HEK293 (cell line): ENCODE results near the gene GAMT.

Experiments
- CTCF ChIA-PET: fragments of 350-600 bp; formaldehyde crosslinking; extraction: SDS; loops from one replicate; lab custom pipeline; 2021; ENCODE audit warnings: antibody characterized with exemption; lab: Yijun Ruan, JAX
- POLR2A ChIA-PET: fragments of 300-600 bp; formaldehyde crosslinking; extraction: SDS; loops from one replicate; lab custom pipeline; 2020; ENCODE audit warnings: antibody characterized with exemption, inconsistent platforms; lab: Yijun Ruan, JAX
- H3K27ac ChIP-seq: fragments of 200-500 bp; sonication (Bioruptor generic); 2 replicates; pipeline ENCODE4 v1.5.1; 2014; ENCODE audit warnings: low read depth, low read length, control low read depth, inconsistent platforms; ENCODE audit errors: extremely low read depth
- H3K36me3 ChIP-seq, 2 experiments: fragments of 200-500 bp in 1 of 2; sonication (Bioruptor generic) in 1 of 2; 1 replicate in 1 of 2; 2 replicates in 1 of 2; pipeline ENCODE4 v1.5.1; 2014 to 2017; ENCODE audit warnings: inconsistent platforms in 2 of 2, low read length in 2 of 2; ENCODE audit not compliant: control insufficient read depth in 2 of 2, insufficient read depth in 1 of 2
- H3K4me1 ChIP-seq: fragments of 200-500 bp; sonication (Bioruptor generic); 2 replicates; pipeline ENCODE4 v1.5.1; 2014; ENCODE audit warnings: mild to moderate bottlenecking, low read length, inconsistent platforms; ENCODE audit not compliant: control insufficient read depth, insufficient read depth
- H3K4me3 ChIP-seq: 2 replicates; pipeline ENCODE4 v1.5.1; 2011; ENCODE audit warnings: low read depth, mild to moderate bottlenecking, control low read depth, low read length, moderate library complexity
- H3K9me3 ChIP-seq: fragments of 200-500 bp; sonication (Bioruptor generic); 2 replicates; pipeline ENCODE4 v1.5.1; 2014; ENCODE audit warnings: low read depth, low read length, inconsistent platforms; ENCODE audit not compliant: control insufficient read depth, insufficient read depth
- BCL11A ChIP-seq: fragments of 450-650 bp; formaldehyde crosslinking; IDR thresholded peaks from 2 replicates; pipeline ENCODE4 v1.5.1; 2016; ENCODE audit warnings: low read depth, missing biosample characterization, missing genetic modification characterization
- PATZ1 ChIP-seq: fragments of 450-650 bp; formaldehyde crosslinking; IDR thresholded peaks from 2 replicates; pipeline ENCODE4 v1.5.1; 2016; ENCODE audit warnings: missing biosample characterization, missing genetic modification characterization
- REST ChIP-seq: fragments of 450-650 bp; formaldehyde crosslinking; IDR thresholded peaks from 2 replicates; pipeline ENCODE4 v1.5.1; 2016; ENCODE audit warnings: missing biosample characterization, missing genetic modification characterization
- ZBTB21 ChIP-seq: fragments of 450-650 bp; formaldehyde crosslinking; IDR thresholded peaks from 2 replicates; pipeline ENCODE4 v1.5.1; 2017; ENCODE audit warnings: missing biosample characterization, missing genetic modification characterization
- ZEB2 ChIP-seq: fragments of 450-650 bp; formaldehyde crosslinking; IDR thresholded peaks from 2 replicates; pipeline ENCODE4 v1.5.1; 2016; ENCODE audit warnings: missing biosample characterization, missing genetic modification characterization
- ZFP3 ChIP-seq: fragments of 450-650 bp; formaldehyde crosslinking; IDR thresholded peaks from 2 replicates; pipeline ENCODE4 v1.5.1; 2016; ENCODE audit warnings: low read depth, missing biosample characterization, missing genetic modification characterization
- ZIC2 ChIP-seq: fragments of 450-650 bp; formaldehyde crosslinking; IDR thresholded peaks from 2 replicates; pipeline ENCODE4 v1.5.1; 2016; ENCODE audit warnings: missing biosample characterization, missing genetic modification characterization
- ZNF114 ChIP-seq: fragments of 450-650 bp; formaldehyde crosslinking; IDR thresholded peaks from 2 replicates; pipeline ENCODE4 v1.5.0; 2017; ENCODE audit warnings: missing biosample characterization, missing genetic modification characterization
- ZNF169 ChIP-seq: fragments of 450-650 bp; formaldehyde crosslinking; IDR thresholded peaks from 2 replicates; pipeline ENCODE4 v1.5.1; 2016; ENCODE audit warnings: missing biosample characterization, missing genetic modification characterization
- ZNF214 ChIP-seq: fragments of 450-650 bp; formaldehyde crosslinking; IDR thresholded peaks from 2 replicates; pipeline ENCODE4 v1.5.1; 2017; ENCODE audit warnings: missing biosample characterization, mild to moderate bottlenecking, missing genetic modification characterization, borderline replicate concordance
- ZNF24 ChIP-seq: fragments of 450-650 bp; formaldehyde crosslinking; IDR thresholded peaks from 2 replicates; pipeline ENCODE4 v1.5.1; 2016; ENCODE audit warnings: missing biosample characterization, missing genetic modification characterization
- ZNF394 ChIP-seq: fragments of 450-650 bp; formaldehyde crosslinking; IDR thresholded peaks from 2 replicates; pipeline ENCODE4 v1.5.1; 2016; ENCODE audit warnings: missing biosample characterization, missing genetic modification characterization, mild to moderate bottlenecking, moderate library complexity, borderline replicate concordance
- ZNF600 ChIP-seq: fragments of 450-650 bp; formaldehyde crosslinking; IDR thresholded peaks from 2 replicates; pipeline ENCODE4 v1.5.1; 2016; ENCODE audit warnings: missing biosample characterization, missing genetic modification characterization
- ZNF639 ChIP-seq: fragments of 450-650 bp; formaldehyde crosslinking; IDR thresholded peaks from 2 replicates; pipeline ENCODE4 v1.5.1; 2016; ENCODE audit warnings: missing biosample characterization, missing genetic modification characterization
- ZNF645 ChIP-seq: fragments of 450-650 bp; formaldehyde crosslinking; IDR thresholded peaks from 2 replicates; pipeline ENCODE4; 2016; ENCODE audit warnings: missing biosample characterization, missing genetic modification characterization
- ZNF677 ChIP-seq: fragments of 450-650 bp; IDR thresholded peaks from 2 replicates; pipeline ENCODE4 v1.5.0; 2018; ENCODE audit warnings: missing biosample characterization, mild to moderate bottlenecking, missing genetic modification characterization, moderate library complexity
- ZNF791 ChIP-seq: fragments of 450-650 bp; formaldehyde crosslinking; IDR thresholded peaks from 2 replicates; pipeline ENCODE4 v1.5.1; 2016; ENCODE audit warnings: missing biosample characterization, missing genetic modification characterization
- ZSCAN30 ChIP-seq: fragments of 450-650 bp; IDR thresholded peaks from 2 replicates; pipeline ENCODE4 v1.5.1; 2018; ENCODE audit warnings: missing biosample characterization, mild to moderate bottlenecking, missing genetic modification characterization, moderate library complexity

Gene GAMT

GRCh38 chr19:1379126-1379905, 22.0 kb downstream of the GAMT start:
- H3K36me3 ChIP-seq, result peaks cover 6 to 17% of the 10 kb centered on the region in 2 experiments; a peak in 2 of 3 replicates
- ChIA-PET CTCF (interaction anchor here (1.0 kb wide), 1 partner anchor 135 kb away, joined by 3 read pairs; no protein-coding TSS in a partner anchor), POLR2A (interaction anchor here (1.0 kb wide), 1 partner anchor 110 kb away, joined by 4 read pairs; the partner anchor contains the start of gene CIRBP)
- H3K9me3 ChIP-seq, result no peaks in the 10 kb centered on the region
- no peak overlapping the region for H3K4me3 ChIP-seq
- no peak overlapping the region for H3K27ac ChIP-seq
- no peaks in the 10 kb centered on the region for H3K4me1 ChIP-seq
- TF ChIP-seq ZNF677 (tag by site-specific recombination), result no peak
- no peak for TF ChIP-seq ZNF394
- TF ChIP-seq ZFP3 (tag by site-specific recombination), result no peak
- no peak for TF ChIP-seq REST
- no peak for TF ChIP-seq ZNF114 (tag by site-specific recombination)
- TF ChIP-seq ZNF600 (tag by site-specific recombination), result no peak
- no peak for TF ChIP-seq ZNF214 (tag by site-specific recombination)
- TF ChIP-seq ZNF791, result no peak

GRCh38 chr19:1377965-1378785, 23.2 kb downstream of the GAMT start:
- H3K4me3 ChIP-seq, result no peak overlapping the region
- no peaks in the 10 kb centered on the region for H3K4me1 ChIP-seq
- POLR2A ChIA-PET, result no interaction called here
- TF ChIP-seq ZNF24 (tag by site-specific recombination) (no peak), PATZ1 (tag by site-specific recombination) (no peak), ZBTB21 (no peak), ZEB2 (tag by site-specific recombination) (no peak), ZNF639 (no peak), ZIC2 (tag by site-specific recombination) (no peak), BCL11A (no peak), ZNF169 (tag by site-specific recombination) (no peak), ZNF645 (tag by site-specific recombination) (no peak), ZSCAN30 (tag by site-specific recombination) (no peak)
- H3K27ac ChIP-seq, result no peak overlapping the region
- no peaks in the 10 kb centered on the region for H3K9me3 ChIP-seq
- H3K36me3 ChIP-seq, result peaks cover 10 to 28% of the 10 kb centered on the region in 2 experiments
- CTCF ChIA-PET, result no interaction called here
